Mesendoderm (in vitro differentiated cells): ENCODE measurements around the gene GREB1.

Experiments used
- DNase-seq: peaks from one replicate; pipeline ENCODE4 v3.0.0; 2013
- H2AK5ac ChIP-seq: 2 replicates; pipeline ENCODE4 v1.6.1; 2013; ENCODE audit warnings: low read length, inconsistent platforms
- H2BK120ac ChIP-seq: 2 replicates; pipeline ENCODE4 v1.6.1; 2013; ENCODE audit warnings: low read depth, mild to moderate bottlenecking, low read length, moderate library complexity, mixed read lengths
- H2BK15ac ChIP-seq: replicated peaks from 2 replicates; pipeline ENCODE4 v1.6.1; 2013; ENCODE audit warnings: low read depth, mild to moderate bottlenecking, moderate library complexity
- H2BK5ac ChIP-seq: 2 replicates; pipeline ENCODE4 v1.6.1; 2013; ENCODE audit warnings: low read length, inconsistent platforms
- H3K18ac ChIP-seq: 2 replicates; pipeline ENCODE4 v1.6.1; 2013; ENCODE audit warnings: mild to moderate bottlenecking, low read length, mixed read lengths
- H3K23ac ChIP-seq: one replicate; pipeline ENCODE4 v1.6.1; 2013; ENCODE audit warnings: low read length
- H3K27ac ChIP-seq: 2 replicates; pipeline ENCODE4 v1.5.1; 2013; ENCODE audit warnings: low read depth, mild to moderate bottlenecking, inconsistent platforms, low read length, moderate library complexity
- H3K27me3 ChIP-seq: 2 replicates; pipeline ENCODE4 v1.6.1; 2013; ENCODE audit warnings: low read length, control low read depth, mild to moderate bottlenecking, inconsistent platforms; ENCODE audit not compliant: insufficient read depth, poor library complexity
- H3K36me3 ChIP-seq: 2 replicates; pipeline ENCODE4 v1.6.1; 2013; ENCODE audit warnings: low read length, inconsistent platforms; ENCODE audit not compliant: control insufficient read depth, insufficient read depth
- H3K4ac ChIP-seq: one replicate; pipeline ENCODE4 v1.6.1; 2013; ENCODE audit warnings: low read depth, mild to moderate bottlenecking, low read length, moderate library complexity
- H3K4me1 ChIP-seq: 2 replicates; pipeline ENCODE4 v1.6.1; 2013; ENCODE audit warnings: low read depth, low read length, inconsistent platforms; ENCODE audit not compliant: control insufficient read depth
- H3K4me2 ChIP-seq: 2 replicates; pipeline ENCODE4 v1.6.1; 2013; ENCODE audit warnings: low read length
- H3K4me3 ChIP-seq: 2 replicates; pipeline ENCODE4 v1.5.1; 2013; ENCODE audit warnings: mild to moderate bottlenecking, low read length
- H3K56ac ChIP-seq: one replicate; pipeline ENCODE4 v1.6.1; 2013; ENCODE audit warnings: low read length
- H3K79me1 ChIP-seq: 2 replicates; pipeline ENCODE4 v1.6.1; 2013; ENCODE audit warnings: low read length, inconsistent platforms
- H3K79me2 ChIP-seq: 2 replicates; pipeline ENCODE4 v1.6.1; 2013; ENCODE audit warnings: mild to moderate bottlenecking, low read length; ENCODE audit not compliant: control insufficient read depth, insufficient read depth
- H3K9ac ChIP-seq: 2 replicates; pipeline ENCODE4 v1.6.1; 2013; ENCODE audit warnings: low read length, inconsistent platforms
- H4K5ac ChIP-seq: one replicate; pipeline ENCODE4 v1.6.1; 2013; ENCODE audit warnings: low read length
- H4K8ac ChIP-seq: one replicate; pipeline ENCODE4 v1.6.1; 2013; ENCODE audit warnings: low read depth, mild to moderate bottlenecking, control low read depth, low read length, moderate library complexity
- WGBS: extraction: QIAGEN DNeasy Blood & Tissue Kit; methylation state at CpG from one replicate; pipeline ENCODE4 v1.1.7; 2013; ENCODE audit warnings: low lambda C conversion rate, missing lambda C conversion rate; ENCODE audit not compliant: insufficient coverage; ENCODE audit errors: extremely low coverage; 5-methylcytosine and 5-hydroxymethylcytosine counted together

Gene GREB1

GRCh38 chr2:11617527-11617926 is 83.7 kb downstream of the GREB1 start:
- H3K18ac ChIP-seq: no peak overlapping the region
- no peak overlapping the region for H3K9ac ChIP-seq
- H4K8ac ChIP-seq: no peak overlapping the region
- H3K4me1 ChIP-seq: no peaks in the 10 kb centered on the region
- H2BK120ac ChIP-seq: no peak overlapping the region
- H3K27me3 ChIP-seq: no peaks in the 10 kb centered on the region
- no peak for DNase-seq
- no peak overlapping the region for H3K23ac ChIP-seq
- H3K79me2 ChIP-seq: no peaks in the 10 kb centered on the region
- H3K56ac ChIP-seq: no peak overlapping the region
- H2BK15ac ChIP-seq: no peak overlapping the region
- H3K4me2 ChIP-seq: no peak overlapping the region
- no peak overlapping the region for H2BK5ac ChIP-seq
- no peak overlapping the region for H2AK5ac ChIP-seq
- no peak overlapping the region for H3K27ac ChIP-seq
- H3K36me3 ChIP-seq: no peaks in the 10 kb centered on the region
- H3K4me3 ChIP-seq: no peak overlapping the region
- no peak overlapping the region for H3K4ac ChIP-seq
- H4K5ac ChIP-seq: no peak overlapping the region
- no CpG with 5 or more reads among the region's 14 CpGs for WGBS
- no peaks in the 10 kb centered on the region for H3K79me1 ChIP-seq

- no peak overlapping the region for H3K4me3 ChIP-seq
- no peak overlapping the region for H4K8ac ChIP-seq
- no peaks in the 10 kb centered on the region for H3K36me3 ChIP-seq
- no peak overlapping the region for H3K9ac ChIP-seq
- H3K56ac ChIP-seq: no peak overlapping the region
- H3K79me1 ChIP-seq: no peaks in the 10 kb centered on the region
- no peak overlapping the region for H2AK5ac ChIP-seq
- no peak overlapping the region for H2BK120ac ChIP-seq
- no peaks in the 10 kb centered on the region for H3K79me2 ChIP-seq
- DNase-seq: no peak
- H2BK5ac ChIP-seq: no peak overlapping the region
- H3K4ac ChIP-seq: no peak overlapping the region
- H3K18ac ChIP-seq: no peak overlapping the region
- H3K27ac ChIP-seq: no peak overlapping the region
- no CpG with 5 or more reads among the region's 33 CpGs for WGBS
- H3K4me1 ChIP-seq: no peaks in the 10 kb centered on the region
- H3K27me3 ChIP-seq: no peaks in the 10 kb centered on the region
- no peak overlapping the region for H3K23ac ChIP-seq
- H2BK15ac ChIP-seq: no peak overlapping the region
- no peak overlapping the region for H3K4me2 ChIP-seq
- no peak overlapping the region for H4K5ac ChIP-seq
These were observed 84.3 kb downstream of the GREB1 start for GRCh38 chr2:11617984-11618707.

GRCh38 chr2:11618708-11619062 is 84.8 kb downstream of the GREB1 start:
- Histone ChIP-seq H2BK5ac (no peak overlapping the region), H3K4me1 (no peaks in the 10 kb centered on the region), H3K56ac (no peak overlapping the region), H2BK120ac (no peak overlapping the region), H3K36me3 (no peaks in the 10 kb centered on the region), H3K79me2 (no peaks in the 10 kb centered on the region), H3K9ac (no peak overlapping the region), H3K23ac (no peak overlapping the region), H2AK5ac (no peak overlapping the region), H3K79me1 (no peaks in the 10 kb centered on the region), H3K4me2 (no peak overlapping the region), H2BK15ac (no peak overlapping the region), H3K27ac (no peak overlapping the region), H3K4me3 (no peak overlapping the region), H4K5ac (no peak overlapping the region), H3K27me3 (no peaks in the 10 kb centered on the region), H3K4ac (no peak overlapping the region), H4K8ac (no peak overlapping the region), H3K18ac (no peak overlapping the region)
- no peak for DNase-seq
- WGBS: no CpG with 5 or more reads among the region's 20 CpGs

- no peak overlapping the region for H3K56ac ChIP-seq
- WGBS: no CpG with 5 or more reads among the region's 2 CpGs
- H3K23ac ChIP-seq: no peak overlapping the region
- no peak overlapping the region for H2AK5ac ChIP-seq
- H4K5ac ChIP-seq: no peak overlapping the region
- H3K4me3 ChIP-seq: no peak overlapping the region
- H3K79me1 ChIP-seq: no peaks in the 10 kb centered on the region
- no peaks in the 10 kb centered on the region for H3K4me1 ChIP-seq
- H3K18ac ChIP-seq: no peak overlapping the region
- no peak overlapping the region for H4K8ac ChIP-seq
- no peak overlapping the region for H3K4me2 ChIP-seq
- H3K27me3 ChIP-seq: no peaks in the 10 kb centered on the region
- no peak overlapping the region for H3K27ac ChIP-seq
- H2BK15ac ChIP-seq: no peak overlapping the region
- no peak overlapping the region for H2BK5ac ChIP-seq
- no peak overlapping the region for H3K4ac ChIP-seq
- DNase-seq: no peak
- H3K79me2 ChIP-seq: no peaks in the 10 kb centered on the region
- no peak overlapping the region for H2BK120ac ChIP-seq
- H3K9ac ChIP-seq: no peak overlapping the region
- peaks cover 3% of the 10 kb centered on the region for H3K36me3 ChIP-seq
These were observed 87.6 kb downstream of the GREB1 start for GRCh38 chr2:11621410-11621809.

- peaks cover 3% of the 10 kb centered on the region for H3K36me3 ChIP-seq
- no peak overlapping the region for H3K4me2 ChIP-seq
- no peak overlapping the region for H4K8ac ChIP-seq
- H3K18ac ChIP-seq: no peak overlapping the region
- H3K4me3 ChIP-seq: no peak overlapping the region
- no peak overlapping the region for H2AK5ac ChIP-seq
- DNase-seq: peak; percentile 17
- H3K9ac ChIP-seq: no peak overlapping the region
- WGBS: no CpG with 5 or more reads among the region's 1 CpG
- no peak overlapping the region for H3K27ac ChIP-seq
- no peak overlapping the region for H2BK15ac ChIP-seq
- H3K4ac ChIP-seq: no peak overlapping the region
- no peaks in the 10 kb centered on the region for H3K4me1 ChIP-seq
- no peak overlapping the region for H3K56ac ChIP-seq
- no peak overlapping the region for H3K23ac ChIP-seq
- H3K79me2 ChIP-seq: no peaks in the 10 kb centered on the region
- H3K27me3 ChIP-seq: no peaks in the 10 kb centered on the region
- H4K5ac ChIP-seq: no peak overlapping the region
- no peaks in the 10 kb centered on the region for H3K79me1 ChIP-seq
- H2BK5ac ChIP-seq: no peak overlapping the region
- no peak overlapping the region for H2BK120ac ChIP-seq
These were observed 88.8 kb downstream of the GREB1 start for GRCh38 chr2:11622611-11623010.

GRCh38 chr2:11624893-11625292 is 91.0 kb downstream of the GREB1 start:
- no peak overlapping the region for H2AK5ac ChIP-seq
- H2BK120ac ChIP-seq: no peak overlapping the region
- H4K5ac ChIP-seq: no peak overlapping the region
- H3K23ac ChIP-seq: no peak overlapping the region
- H4K8ac ChIP-seq: no peak overlapping the region
- H3K56ac ChIP-seq: no peak overlapping the region
- H3K79me2 ChIP-seq: no peaks in the 10 kb centered on the region
- no peak overlapping the region for H3K4me2 ChIP-seq
- no peak overlapping the region for H2BK15ac ChIP-seq
- no peaks in the 10 kb centered on the region for H3K27me3 ChIP-seq
- H3K9ac ChIP-seq: no peak overlapping the region
- no CpG with 5 or more reads among the region's 10 CpGs for WGBS
- H3K4me3 ChIP-seq: no peak overlapping the region
- no peaks in the 10 kb centered on the region for H3K4me1 ChIP-seq
- no peak overlapping the region for H2BK5ac ChIP-seq
- no peak overlapping the region for H3K4ac ChIP-seq
- H3K18ac ChIP-seq: no peak overlapping the region
- no peaks in the 10 kb centered on the region for H3K79me1 ChIP-seq
- no peak for DNase-seq
- H3K36me3 ChIP-seq: peaks cover 3% of the 10 kb centered on the region
- H3K27ac ChIP-seq: no peak overlapping the region
